GM18873 (cell line): ENCODE data around the gene TRIM38.
"Not testable (repeated sequence)": the region's sequence is repeated elsewhere in the genome, so short reads cannot be mapped to it uniquely, and the experiment has no call there.

Experiments used
- ATAC-seq: cut with Tn5 transposase; IDR thresholded peaks from one replicate; pipeline ENCODE4 v1.9.1; 2021; ENCODE audit warnings: mild to moderate bottlenecking, moderate library complexity, moderate number of reproducible peaks; ENCODE audit not compliant: unreplicated experiment, low FRiP score

TRIM38 gene

GRCh38 chr6:26000366-26001144, 38.0 kb downstream of the TRIM38 start:
- ATAC-seq, result no peak

GRCh38 chr6:26003102-26003694, 40.6 kb downstream of the TRIM38 start:
- no peak for ATAC-seq

GRCh38 chr6:26006086-26006939, 43.7 kb downstream of the TRIM38 start:
- ATAC-seq, result no peak

GRCh38 chr6:26006940-26007305, 44.3 kb downstream of the TRIM38 start:
- ATAC-seq, result not testable (repeated sequence)

GRCh38 chr6:26008470-26008869, 45.9 kb downstream of the TRIM38 start:
- no peak for ATAC-seq

GRCh38 chr6:26009817-26010216, 47.2 kb downstream of the TRIM38 start:
- ATAC-seq, result no peak

GRCh38 chr6:26012061-26012460, 49.5 kb downstream of the TRIM38 start:
- ATAC-seq, result no peak

GRCh38 chr6:26014386-26014785, 51.8 kb downstream of the TRIM38 start:
- not testable (repeated sequence) for ATAC-seq

GRCh38 chr6:26016245-26016962, 53.8 kb downstream of the TRIM38 start:
- ATAC-seq, result no peak

- no peak for ATAC-seq
Measured at GRCh38 chr6:26016963-26017631, 54.5 kb downstream of the TRIM38 start.

GRCh38 chr6:26017632-26017966, 55.0 kb downstream of the TRIM38 start:
- ATAC-seq, result no peak

GRCh38 chr6:26019261-26019830, 56.7 kb downstream of the TRIM38 start:
- no peak for ATAC-seq

GRCh38 chr6:26019967-26020328, 57.3 kb downstream of the TRIM38 start:
- ATAC-seq, result no peak

- ATAC-seq, result peak; percentile 43
Measured at GRCh38 chr6:26020329-26021000, 57.9 kb downstream of the TRIM38 start.

- ATAC-seq, result peak; percentile 0
Measured at GRCh38 chr6:26021001-26021349, 58.4 kb downstream of the TRIM38 start.

- ATAC-seq, result peak; percentile 40
Measured at GRCh38 chr6:26021350-26022131, 58.9 kb downstream of the TRIM38 start.

GRCh38 chr6:26022132-26022472, 59.5 kb downstream of the TRIM38 start:
- ATAC-seq, result no peak

GRCh38 chr6:26022737-26023136, 60.1 kb downstream of the TRIM38 start:
- no peak for ATAC-seq

- no peak for ATAC-seq
Measured at GRCh38 chr6:26024651-26025046, 62.0 kb downstream of the TRIM38 start.
